ENCODE results near the gene STIM2. TPM values are rescaled to one million over a fixed set of nuclear protein-coding genes. Genes with fewer than 3 reads are reported as not detected.

Gene STIM2
- total RNA-seq, 1 donor from 2014 or later = 51.0 TPM

DNA sequence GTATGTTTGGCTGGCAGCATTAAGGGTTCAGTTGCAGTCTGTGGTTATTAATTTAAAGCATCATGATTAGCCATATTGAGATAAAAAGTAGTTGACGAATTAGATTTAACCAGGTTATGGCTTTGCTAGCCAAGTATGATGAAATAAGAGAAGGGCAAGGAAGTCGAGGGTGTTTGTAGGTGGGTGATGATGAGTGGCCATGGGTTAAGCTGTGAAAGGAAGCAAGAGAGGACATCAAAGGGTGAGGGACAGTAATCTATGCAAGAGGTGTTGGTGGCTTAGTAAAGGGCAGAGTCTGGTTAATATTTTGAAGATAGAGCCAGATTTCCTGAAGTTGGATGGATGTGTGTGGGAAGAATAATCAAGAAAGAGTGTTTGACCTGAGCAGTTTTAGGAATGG lies 44.5 kb downstream of the STIM2 start:
- Mint-ChIP-seq H3K4me3 (no peak overlapping the region), H3K4me1 (peaks cover 22% of the 10 kb centered on the region), H3K9me3 (no peaks in the 10 kb centered on the region), H3K27me3 (ENCODE audit: low read depth) (no peaks in the 10 kb centered on the region), H3K36me3 (peaks cover 3% of the 10 kb centered on the region), H3K27ac (no peak overlapping the region)
- no peak for DNase-seq (ENCODE audit: low spot score in 2 of 2, unreplicated experiment in 2 of 2)
- TF ChIP-seq, protein P1, sequence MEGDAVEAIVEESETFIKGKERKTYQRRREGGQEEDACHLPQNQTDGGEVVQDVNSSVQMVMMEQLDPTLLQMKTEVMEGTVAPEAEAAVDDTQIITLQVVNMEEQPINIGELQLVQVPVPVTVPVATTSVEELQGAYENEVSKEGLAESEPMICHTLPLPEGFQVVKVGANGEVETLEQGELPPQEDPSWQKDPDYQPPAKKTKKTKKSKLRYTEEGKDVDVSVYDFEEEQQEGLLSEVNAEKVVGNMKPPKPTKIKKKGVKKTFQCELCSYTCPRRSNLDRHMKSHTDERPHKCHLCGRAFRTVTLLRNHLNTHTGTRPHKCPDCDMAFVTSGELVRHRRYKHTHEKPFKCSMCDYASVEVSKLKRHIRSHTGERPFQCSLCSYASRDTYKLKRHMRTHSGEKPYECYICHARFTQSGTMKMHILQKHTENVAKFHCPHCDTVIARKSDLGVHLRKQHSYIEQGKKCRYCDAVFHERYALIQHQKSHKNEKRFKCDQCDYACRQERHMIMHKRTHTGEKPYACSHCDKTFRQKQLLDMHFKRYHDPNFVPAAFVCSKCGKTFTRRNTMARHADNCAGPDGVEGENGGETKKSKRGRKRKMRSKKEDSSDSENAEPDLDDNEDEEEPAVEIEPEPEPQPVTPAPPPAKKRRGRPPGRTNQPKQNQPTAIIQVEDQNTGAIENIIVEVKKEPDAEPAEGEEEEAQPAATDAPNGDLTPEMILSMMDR (IDR thresholded peaks at IDR 0.05; ENCODE audit: unreplicated experiment) = no peak

DNA sequence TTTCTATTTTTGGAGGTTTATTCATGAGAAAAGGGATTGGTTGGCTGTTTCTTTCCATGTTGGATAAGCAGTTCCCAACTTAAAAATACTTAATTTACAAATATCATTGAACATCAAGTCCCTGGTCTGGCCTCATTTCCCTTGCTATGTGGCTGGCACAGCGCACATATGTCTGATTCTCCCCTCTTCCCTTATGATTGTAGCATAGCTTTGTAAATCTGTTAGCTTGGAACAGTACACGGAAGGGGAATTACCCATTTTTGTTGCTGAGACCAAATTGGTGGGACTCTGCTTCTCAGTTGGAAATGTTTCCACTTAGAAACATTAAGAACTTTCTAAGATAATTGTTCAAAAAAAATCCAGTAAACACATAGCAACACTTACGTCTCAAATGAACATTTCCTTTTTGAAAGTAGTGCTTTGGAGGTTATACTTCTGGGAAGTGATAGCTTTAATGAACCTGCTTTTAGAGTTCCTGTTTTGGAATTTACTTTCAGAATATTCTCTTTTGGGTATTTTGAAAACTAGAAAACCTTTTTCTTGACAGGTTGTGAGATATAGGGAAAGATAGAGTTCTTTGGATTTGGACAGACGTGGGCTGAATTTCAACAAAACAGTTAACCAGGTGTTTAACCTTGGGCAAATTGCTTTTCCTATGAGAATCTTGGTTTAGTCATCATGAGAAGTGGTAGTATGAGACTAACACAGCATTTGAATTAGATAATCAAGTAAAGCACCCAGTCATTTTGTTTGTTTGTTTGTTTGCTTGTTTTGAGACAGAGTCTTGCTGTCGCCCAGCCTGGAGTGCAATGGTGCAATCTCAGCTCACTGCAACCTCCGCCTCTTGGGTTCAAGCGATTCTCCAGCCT lies 47.3 kb downstream of the STIM2 start:
- Mint-ChIP-seq H3K27me3 (ENCODE audit: low read depth) (no peaks in the 10 kb centered on the region), H3K27ac (no peak overlapping the region), H3K9me3 (no peaks in the 10 kb centered on the region), H3K36me3 (peaks cover 3% of the 10 kb centered on the region), H3K4me1 (peaks cover 17% of the 10 kb centered on the region), H3K4me3 (no peak overlapping the region)
- DNase-seq (ENCODE audit: low spot score in 2 of 2, unreplicated experiment in 2 of 2) = no peak
- TF ChIP-seq, protein P1 (IDR thresholded peaks at IDR 0.05; ENCODE audit: unreplicated experiment) = no peak

DNA sequence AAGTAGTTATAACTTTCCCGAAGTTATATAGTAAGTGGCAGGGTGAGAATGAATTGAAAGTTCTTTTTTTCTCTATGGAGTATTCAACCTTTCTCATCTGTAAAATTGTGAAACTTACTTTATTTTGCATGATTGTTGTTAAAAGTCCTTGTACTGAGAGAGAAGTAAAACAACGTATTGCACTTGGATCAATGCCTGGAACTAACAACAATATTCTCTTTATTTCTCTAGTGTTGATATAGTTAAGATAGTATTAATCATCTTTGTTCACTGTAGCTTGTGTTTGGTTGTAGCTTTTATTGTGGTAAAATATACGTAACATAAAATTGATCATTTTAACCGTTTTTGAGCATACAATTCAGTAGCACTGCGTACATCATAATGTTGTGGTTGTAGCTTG lies 48.7 kb downstream of the STIM2 start:
- H3K27me3 Mint-ChIP-seq (ENCODE audit: low read depth) = no peaks in the 10 kb centered on the region
- TF ChIP-seq, protein P1 (IDR thresholded peaks at IDR 0.05; ENCODE audit: unreplicated experiment) = no peak

DNA sequence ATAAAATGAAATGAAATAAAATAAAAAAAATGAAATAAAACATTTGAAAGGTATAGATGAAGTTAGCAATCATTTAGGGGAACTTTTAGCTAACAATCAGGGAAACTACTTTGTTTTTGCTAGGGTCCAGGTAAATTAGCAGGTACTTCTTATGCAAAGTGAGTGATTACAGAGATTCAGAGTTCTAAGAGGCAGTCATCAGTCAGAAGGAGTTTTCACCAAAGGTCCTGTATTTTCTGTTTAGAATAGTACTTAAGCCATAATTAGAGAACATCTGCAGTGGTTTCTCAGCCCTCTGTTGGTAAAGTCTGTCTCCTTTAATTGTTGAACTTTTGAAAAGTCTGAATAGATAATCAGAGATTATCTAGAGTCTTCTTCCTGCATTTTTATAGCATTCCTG lies 50.6 kb downstream of the STIM2 start:
- H3K36me3 Mint-ChIP-seq = peaks cover 3% of the 10 kb centered on the region
- no peak for DNase-seq (ENCODE audit: low spot score in 2 of 2, unreplicated experiment in 2 of 2)
- H3K4me1 Mint-ChIP-seq = peaks cover 16% of the 10 kb centered on the region
- no peak overlapping the region for H3K4me3 Mint-ChIP-seq
- no peak overlapping the region for H3K27ac Mint-ChIP-seq
- TF ChIP-seq, protein P1 (IDR thresholded peaks at IDR 0.05; ENCODE audit: unreplicated experiment) = no peak
- no peaks in the 10 kb centered on the region for H3K27me3 Mint-ChIP-seq (ENCODE audit: low read depth)
- no peaks in the 10 kb centered on the region for H3K9me3 Mint-ChIP-seq

More for the DNA sequence above, 48.7 kb downstream of the STIM2 start:
- Mint-ChIP-seq H3K36me3 (peaks cover 3% of the 10 kb centered on the region), H3K4me3 (no peak overlapping the region), H3K9me3 (no peaks in the 10 kb centered on the region), H3K27ac (no peak overlapping the region), H3K4me1 (peaks cover 14% of the 10 kb centered on the region)
- no peak for DNase-seq (ENCODE audit: low spot score in 2 of 2, unreplicated experiment in 2 of 2)

DNA sequence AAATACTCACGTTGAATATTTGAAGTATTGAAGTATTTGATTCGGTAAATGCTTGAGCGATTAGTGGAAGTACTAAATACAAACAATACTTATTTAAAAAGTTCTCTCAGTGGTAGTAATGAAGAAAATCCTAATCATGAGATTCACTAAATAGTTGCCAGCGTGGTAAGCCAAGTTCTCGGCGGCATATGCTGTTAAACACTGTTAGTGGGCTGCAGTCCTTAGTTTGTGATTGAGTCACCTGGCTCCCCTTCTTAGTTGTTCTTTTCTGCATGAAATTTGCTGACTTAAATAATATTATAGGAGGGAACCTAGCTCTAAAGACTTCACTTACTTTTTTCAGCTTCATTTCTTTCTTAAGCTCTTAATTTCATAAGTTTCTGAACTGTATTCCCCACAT lies 51.4 kb downstream of the STIM2 start:
- no peak for DNase-seq (ENCODE audit: low spot score in 2 of 2, unreplicated experiment in 2 of 2)
- TF ChIP-seq, protein P1 (IDR thresholded peaks at IDR 0.05; ENCODE audit: unreplicated experiment) = no peak
- Mint-ChIP-seq H3K4me1 (peaks cover 24% of the 10 kb centered on the region), H3K9me3 (no peaks in the 10 kb centered on the region), H3K27me3 (ENCODE audit: low read depth) (no peaks in the 10 kb centered on the region), H3K36me3 (peaks cover 3% of the 10 kb centered on the region), H3K27ac (no peak overlapping the region), H3K4me3 (no peak overlapping the region)
